ENCODE measurements around the gene HES4. TPM values are rescaled to one million over a fixed set of nuclear protein-coding genes. Genes with fewer than 3 reads are reported as not detected.
A peak's percentile ranks its signal among the peaks of the same experiment; 100 is the strongest.

The HES4 gene
- total and polyA plus RNA-seq, 2 of the 13 experiments (the other 11 are each of a cell fraction or from before 2014, with no cell fraction given) = 8.8 to 10.6 TPM

DNA sequence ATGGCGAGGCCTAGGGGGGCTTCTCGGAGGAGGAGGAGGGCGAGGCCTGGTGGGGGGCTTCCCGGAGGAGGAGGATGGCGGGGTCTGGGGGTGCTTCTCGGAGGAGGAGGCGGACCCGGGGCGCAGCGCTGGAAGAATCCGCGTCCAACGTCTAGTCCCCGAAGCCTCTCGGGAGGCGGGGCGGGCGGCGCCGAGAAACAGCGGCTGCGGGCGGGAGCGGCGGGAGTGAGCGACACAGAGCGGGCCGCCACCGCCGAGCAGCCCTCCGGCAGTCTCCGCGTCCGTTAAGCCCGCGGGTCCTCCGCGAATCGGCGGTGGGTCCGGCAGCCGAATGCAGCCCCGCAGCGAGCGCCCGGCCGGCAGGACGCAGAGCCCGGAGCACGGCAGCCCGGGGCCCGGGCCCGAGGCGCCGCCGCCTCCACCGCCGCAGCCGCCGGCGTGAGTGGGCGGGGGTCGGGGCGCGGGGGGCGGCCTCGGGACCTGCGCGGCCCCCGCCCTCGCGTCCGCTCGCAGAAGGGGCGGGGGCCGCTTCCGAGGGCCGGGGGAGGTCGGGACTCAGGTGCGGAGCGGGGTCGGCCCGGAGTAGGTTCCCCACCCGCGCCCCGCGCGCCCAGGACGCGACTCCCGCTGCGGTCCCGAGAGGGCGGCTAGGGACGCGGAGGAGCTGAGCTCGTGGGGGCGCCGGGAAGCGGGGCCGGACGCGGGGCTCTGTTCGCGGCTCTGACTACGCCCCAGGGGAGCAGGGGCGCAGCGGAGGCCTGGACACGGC lies 39.4 kb downstream of the HES4 start, which contains the start of gene KLHL17 (continued):
- TF ChIP-seq, protein P1, sequence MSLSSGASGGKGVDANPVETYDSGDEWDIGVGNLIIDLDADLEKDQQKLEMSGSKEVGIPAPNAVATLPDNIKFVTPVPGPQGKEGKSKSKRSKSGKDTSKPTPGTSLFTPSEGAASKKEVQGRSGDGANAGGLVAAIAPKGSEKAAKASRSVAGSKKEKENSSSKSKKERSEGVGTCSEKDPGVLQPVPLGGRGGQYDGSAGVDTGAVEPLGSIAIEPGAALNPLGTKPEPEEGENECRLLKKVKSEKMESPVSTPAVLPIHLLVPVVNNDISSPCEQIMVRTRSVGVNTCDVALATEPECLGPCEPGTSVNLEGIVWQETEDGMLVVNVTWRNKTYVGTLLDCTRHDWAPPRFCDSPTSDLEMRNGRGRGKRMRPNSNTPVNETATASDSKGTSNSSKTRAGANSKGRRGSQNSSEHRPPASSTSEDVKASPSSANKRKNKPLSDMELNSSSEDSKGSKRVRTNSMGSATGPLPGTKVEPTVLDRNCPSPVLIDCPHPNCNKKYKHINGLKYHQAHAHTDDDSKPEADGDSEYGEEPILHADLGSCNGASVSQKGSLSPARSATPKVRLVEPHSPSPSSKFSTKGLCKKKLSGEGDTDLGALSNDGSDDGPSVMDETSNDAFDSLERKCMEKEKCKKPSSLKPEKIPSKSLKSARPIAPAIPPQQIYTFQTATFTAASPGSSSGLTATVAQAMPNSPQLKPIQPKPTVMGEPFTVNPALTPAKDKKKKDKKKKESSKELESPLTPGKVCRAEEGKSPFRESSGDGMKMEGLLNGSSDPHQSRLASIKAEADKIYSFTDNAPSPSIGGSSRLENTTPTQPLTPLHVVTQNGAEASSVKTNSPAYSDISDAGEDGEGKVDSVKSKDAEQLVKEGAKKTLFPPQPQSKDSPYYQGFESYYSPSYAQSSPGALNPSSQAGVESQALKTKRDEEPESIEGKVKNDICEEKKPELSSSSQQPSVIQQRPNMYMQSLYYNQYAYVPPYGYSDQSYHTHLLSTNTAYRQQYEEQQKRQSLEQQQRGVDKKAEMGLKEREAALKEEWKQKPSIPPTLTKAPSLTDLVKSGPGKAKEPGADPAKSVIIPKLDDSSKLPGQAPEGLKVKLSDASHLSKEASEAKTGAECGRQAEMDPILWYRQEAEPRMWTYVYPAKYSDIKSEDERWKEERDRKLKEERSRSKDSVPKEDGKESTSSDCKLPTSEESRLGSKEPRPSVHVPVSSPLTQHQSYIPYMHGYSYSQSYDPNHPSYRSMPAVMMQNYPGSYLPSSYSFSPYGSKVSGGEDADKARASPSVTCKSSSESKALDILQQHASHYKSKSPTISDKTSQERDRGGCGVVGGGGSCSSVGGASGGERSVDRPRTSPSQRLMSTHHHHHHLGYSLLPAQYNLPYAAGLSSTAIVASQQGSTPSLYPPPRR (CRISPR knock-in tag; IDR thresholded peaks at IDR 0.05; ENCODE audit: borderline replicate concordance) = no peak
- TF ChIP-seq CHD4 (IDR thresholded peaks at IDR 0.05; ENCODE audit: borderline replicate concordance, low read length) (no peak), ZNF556 (CRISPR knock-in tag; IDR thresholded peaks at IDR 0.05; ENCODE audit: borderline replicate concordance) (no peak), KLF12 (CRISPR knock-in tag; IDR thresholded peaks at IDR 0.05; ENCODE audit: borderline replicate concordance) (no peak), ZNF263 (CRISPR knock-in tag; IDR thresholded peaks at IDR 0.05) (no peak), ZNF34 (CRISPR knock-in tag; IDR thresholded peaks at IDR 0.05; ENCODE audit: borderline replicate concordance) (no peak), PITX1 (CRISPR knock-in tag; IDR thresholded peaks at IDR 0.05) (no peak), ADNP (CRISPR knock-in tag; IDR thresholded peaks at IDR 0.05) (0 out of 2 replicates have a peak, but pooled peaks have one; percentile 72), HMGA1 (CRISPR knock-in tag; conservative IDR thresholded peaks at IDR 0.05) (no peak), NR2C2 (CRISPR knock-in tag; IDR thresholded peaks at IDR 0.05; ENCODE audit: borderline replicate concordance) (no peak), MTF1 (CRISPR knock-in tag; IDR thresholded peaks at IDR 0.05) (no peak), ZNF713 (CRISPR knock-in tag; IDR thresholded peaks at IDR 0.05) (no peak)
- TF ChIP-seq, protein P2, sequence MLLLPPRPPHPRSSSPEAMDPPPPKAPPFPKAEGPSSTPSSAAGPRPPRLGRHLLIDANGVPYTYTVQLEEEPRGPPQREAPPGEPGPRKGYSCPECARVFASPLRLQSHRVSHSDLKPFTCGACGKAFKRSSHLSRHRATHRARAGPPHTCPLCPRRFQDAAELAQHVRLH (CRISPR knock-in tag; IDR thresholded peaks at IDR 0.05; ENCODE audit: borderline replicate concordance, low read depth) = no peak
- TF ChIP-seq, protein P3, sequence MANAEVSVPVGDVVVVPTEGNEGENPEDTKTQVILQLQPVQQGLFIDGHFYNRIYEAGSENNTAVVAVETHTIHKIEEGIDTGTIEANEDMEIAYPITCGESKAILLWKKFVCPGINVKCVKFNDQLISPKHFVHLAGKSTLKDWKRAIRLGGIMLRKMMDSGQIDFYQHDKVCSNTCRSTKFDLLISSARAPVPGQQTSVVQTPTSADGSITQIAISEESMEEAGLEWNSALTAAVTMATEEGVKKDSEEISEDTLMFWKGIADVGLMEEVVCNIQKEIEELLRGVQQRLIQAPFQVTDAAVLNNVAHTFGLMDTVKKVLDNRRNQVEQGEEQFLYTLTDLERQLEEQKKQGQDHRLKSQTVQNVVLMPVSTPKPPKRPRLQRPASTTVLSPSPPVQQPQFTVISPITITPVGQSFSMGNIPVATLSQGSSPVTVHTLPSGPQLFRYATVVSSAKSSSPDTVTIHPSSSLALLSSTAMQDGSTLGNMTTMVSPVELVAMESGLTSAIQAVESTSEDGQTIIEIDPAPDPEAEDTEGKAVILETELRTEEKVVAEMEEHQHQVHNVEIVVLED (CRISPR knock-in tag; IDR thresholded peaks at IDR 0.05; ENCODE audit: borderline replicate concordance) = 0 out of 2 replicates have a peak, but pooled peaks have one; percentile 22
- TF ChIP-seq, protein P4, sequence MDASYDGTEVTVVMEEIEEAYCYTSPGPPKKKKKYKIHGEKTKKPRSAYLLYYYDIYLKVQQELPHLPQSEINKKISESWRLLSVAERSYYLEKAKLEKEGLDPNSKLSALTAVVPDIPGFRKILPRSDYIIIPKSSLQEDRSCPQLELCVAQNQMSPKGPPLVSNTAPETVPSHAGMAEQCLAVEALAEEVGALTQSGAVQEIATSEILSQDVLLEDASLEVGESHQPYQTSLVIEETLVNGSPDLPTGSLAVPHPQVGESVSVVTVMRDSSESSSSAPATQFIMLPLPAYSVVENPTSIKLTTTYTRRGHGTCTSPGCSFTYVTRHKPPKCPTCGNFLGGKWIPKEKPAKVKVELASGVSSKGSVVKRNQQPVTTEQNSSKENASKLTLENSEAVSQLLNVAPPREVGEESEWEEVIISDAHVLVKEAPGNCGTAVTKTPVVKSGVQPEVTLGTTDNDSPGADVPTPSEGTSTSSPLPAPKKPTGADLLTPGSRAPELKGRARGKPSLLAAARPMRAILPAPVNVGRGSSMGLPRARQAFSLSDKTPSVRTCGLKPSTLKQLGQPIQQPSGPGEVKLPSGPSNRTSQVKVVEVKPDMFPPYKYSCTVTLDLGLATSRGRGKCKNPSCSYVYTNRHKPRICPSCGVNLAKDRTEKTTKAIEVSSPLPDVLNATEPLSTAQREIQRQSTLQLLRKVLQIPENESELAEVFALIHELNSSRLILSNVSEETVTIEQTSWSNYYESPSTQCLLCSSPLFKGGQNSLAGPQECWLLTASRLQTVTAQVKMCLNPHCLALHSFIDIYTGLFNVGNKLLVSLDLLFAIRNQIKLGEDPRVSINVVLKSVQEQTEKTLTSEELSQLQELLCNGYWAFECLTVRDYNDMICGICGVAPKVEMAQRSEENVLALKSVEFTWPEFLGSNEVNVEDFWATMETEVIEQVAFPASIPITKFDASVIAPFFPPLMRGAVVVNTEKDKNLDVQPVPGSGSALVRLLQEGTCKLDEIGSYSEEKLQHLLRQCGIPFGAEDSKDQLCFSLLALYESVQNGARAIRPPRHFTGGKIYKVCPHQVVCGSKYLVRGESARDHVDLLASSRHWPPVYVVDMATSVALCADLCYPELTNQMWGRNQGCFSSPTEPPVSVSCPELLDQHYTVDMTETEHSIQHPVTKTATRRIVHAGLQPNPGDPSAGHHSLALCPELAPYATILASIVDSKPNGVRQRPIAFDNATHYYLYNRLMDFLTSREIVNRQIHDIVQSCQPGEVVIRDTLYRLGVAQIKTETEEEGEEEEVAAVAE (CRISPR knock-in tag; IDR thresholded peaks at IDR 0.05; ENCODE audit: borderline replicate concordance) = no peak
- TF ChIP-seq, protein P5, sequence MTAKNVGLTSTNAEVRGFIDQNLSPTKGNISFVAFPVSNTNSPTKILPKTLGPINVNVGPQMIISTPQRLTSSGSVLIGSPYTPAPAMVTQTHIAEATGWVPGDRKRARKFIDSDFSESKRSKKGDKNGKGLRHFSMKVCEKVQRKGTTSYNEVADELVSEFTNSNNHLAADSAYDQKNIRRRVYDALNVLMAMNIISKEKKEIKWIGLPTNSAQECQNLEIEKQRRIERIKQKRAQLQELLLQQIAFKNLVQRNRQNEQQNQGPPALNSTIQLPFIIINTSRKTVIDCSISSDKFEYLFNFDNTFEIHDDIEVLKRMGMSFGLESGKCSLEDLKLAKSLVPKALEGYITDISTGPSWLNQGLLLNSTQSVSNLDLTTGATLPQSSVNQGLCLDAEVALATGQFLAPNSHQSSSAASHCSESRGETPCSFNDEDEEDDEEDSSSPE (CRISPR knock-in tag; IDR thresholded peaks at IDR 0.05) = peak; percentile 68

Data from HepG2 (cell line).